Breast epithelium (tissue), 4 donors: ENCODE data around the gene DCXR. TPM values are rescaled to one million over a fixed set of nuclear protein-coding genes. Genes with fewer than 3 reads are reported as not detected.

Source experiments
- DNase-seq, 2 donors: peaks; one replicate each; pipeline ENCODE4 v3.0.0-alpha.2; 2019; ENCODE audit warnings: low spot score in 2 of 2
- H3K27ac ChIP-seq, 2 donors: fragments of 200-600 bp; sonication (generic) in 1 of 2; one replicate each; pipeline ENCODE4 v1.5.1; 2016 to 2019; ENCODE audit warnings: mild to moderate bottlenecking in 1 of 2
- H3K27me3 ChIP-seq, 2 donors: fragments of 200-600 bp; sonication (generic) in 1 of 2; one replicate each; pipeline versions ENCODE4 v1.5.1 to v1.6.0; 2017 to 2019; ENCODE audit warnings: control low read depth in 1 of 2, mild to moderate bottlenecking in 1 of 2
- H3K36me3 ChIP-seq: fragments of 200-600 bp; one replicate; pipeline ENCODE4 v1.5.1; 2019
- H3K4me1 ChIP-seq, 2 donors: fragments of 200-600 bp; sonication (generic); one replicate each; pipeline ENCODE4 v1.5.1; 2016 to 2019; ENCODE audit warnings: control low read depth in 1 of 2
- H3K4me3 ChIP-seq, 3 donors: fragments of 200-600 bp; sonication (generic); 1 replicate in 2 of 3; 2 replicates in 1 of 3; pipeline ENCODE4 v1.5.1; 2016 to 2019; ENCODE audit warnings: mild to moderate bottlenecking in 3 of 3, moderate library complexity in 2 of 3
- H3K9me3 ChIP-seq, 2 donors: fragments of 200-600 bp; sonication (generic) in 1 of 2; one replicate each; pipeline ENCODE4 v1.5.1; 2016 to 2019; ENCODE audit warnings: control low read depth in 1 of 2
- CTCF ChIP-seq, 3 donors: fragments of 450-650 bp; IDR thresholded peaks; one replicate each; pipeline ENCODE4 v1.5.1; 2016 to 2017; ENCODE audit warnings: antibody characterized with exemption in 3 of 3, mild to moderate bottlenecking in 3 of 3, moderate library complexity in 3 of 3
- POLR2A ChIP-seq: fragments of 450-650 bp; IDR thresholded peaks from one replicate; pipeline ENCODE4 v1.6.1; 2016; ENCODE audit warnings: antibody characterized with exemption, mild to moderate bottlenecking, moderate library complexity
- POLR2AphosphoS5 ChIP-seq, 3 donors: sonication (generic); formaldehyde crosslinking; IDR thresholded peaks; one replicate each; pipeline ENCODE4 v1.6.1; 2017; ENCODE audit warnings: antibody characterized with exemption in 3 of 3
- intact Hi-C: fragments of 100-400 bp; cut with DNase I; formaldehyde crosslinking; loops from one replicate; pipeline ENCODE4 v1.15.1; 2023; ENCODE audit warnings: low total_unique reads
- total RNA-seq, 3 donors: library from RNA; depleted of rRNA; stranded (reverse); fragments of >200 nt; gene quantifications; one replicate each; pipeline ENCODE4 v1.1.0, GENCODE V29; 2016

DCXR gene
- total RNA-seq, 3 donors from 2014 or later: 202 to 484 (median 228) TPM

DNA sequence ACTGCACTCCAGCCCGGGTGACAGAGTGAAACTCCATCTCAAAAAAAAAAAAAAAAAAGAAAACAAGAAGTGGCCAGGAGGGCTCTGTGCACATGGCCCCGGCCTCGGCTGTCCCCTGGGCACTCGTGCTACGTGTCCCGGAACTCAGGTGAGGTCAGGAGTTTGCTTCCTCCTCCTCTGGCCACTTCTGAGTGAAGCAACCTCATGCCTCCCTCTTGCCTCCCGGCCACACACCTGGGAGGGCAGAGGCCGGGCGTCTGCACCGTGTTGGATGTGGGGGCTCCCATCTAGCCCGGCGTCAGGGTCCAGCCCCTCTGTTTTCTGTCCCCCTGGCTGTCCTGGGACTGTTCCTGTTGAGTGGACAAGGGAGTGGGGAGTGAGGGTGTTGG, 37.9 kb downstream of the DCXR start:
- H3K9me3 ChIP-seq: no peaks in the 10 kb centered on the region
- peaks cover 4 to 8% of the 10 kb centered on the region in 2 donors for H3K4me1 ChIP-seq
- no peak for DNase-seq
- H3K36me3 ChIP-seq: no peaks in the 10 kb centered on the region
- H3K4me3 ChIP-seq: no peak overlapping the region
- intact Hi-C loops: no loop called here
- no peaks in the 10 kb centered on the region for H3K27me3 ChIP-seq
- H3K27ac ChIP-seq: no peak overlapping the region
- no peak for TF ChIP-seq POLR2AphosphoS5 (IDR thresholded peaks at IDR 0.05)
- no peak for TF ChIP-seq POLR2A
- no peak for TF ChIP-seq CTCF (IDR thresholded peaks at IDR 0.05)

DNA sequence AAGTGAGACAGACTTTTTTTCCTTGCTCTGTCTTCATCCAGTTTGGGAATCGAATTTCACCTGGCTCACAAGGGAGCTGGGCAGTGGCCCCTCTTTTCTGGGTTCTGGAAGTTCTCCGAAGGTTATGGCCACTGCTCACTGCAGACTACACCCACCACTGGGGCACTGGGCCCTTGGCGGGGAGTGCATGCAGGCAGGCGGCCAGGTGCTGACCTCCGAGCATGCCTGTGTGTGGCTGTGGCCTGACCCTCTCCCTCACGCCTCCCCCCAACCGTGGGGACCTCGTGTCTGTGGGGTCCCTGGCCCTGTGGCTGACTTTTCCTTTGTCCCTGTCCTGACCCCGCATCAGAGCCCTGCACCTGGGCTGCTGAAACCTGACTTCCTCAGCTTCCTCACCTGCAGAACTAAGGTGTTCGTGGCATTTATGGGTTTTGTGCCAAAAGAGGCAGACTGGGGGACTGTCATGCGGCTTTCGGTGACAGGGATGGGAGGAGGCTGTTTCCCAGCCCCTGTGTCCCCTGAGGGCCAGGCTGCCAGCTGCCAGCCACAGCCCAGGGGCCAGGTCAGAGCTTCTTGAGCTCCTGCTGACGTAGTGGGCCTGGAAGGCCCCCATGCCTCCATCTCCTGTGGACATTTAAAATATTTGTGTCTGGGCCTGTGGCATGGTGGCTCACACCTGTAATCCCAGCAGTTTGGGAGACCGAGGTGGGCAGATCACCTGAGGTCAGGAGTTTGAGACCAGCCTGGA, 38.6 kb downstream of the DCXR start:
- no peaks in the 10 kb centered on the region for H3K36me3 ChIP-seq
- no peak for DNase-seq
- H3K9me3 ChIP-seq: no peaks in the 10 kb centered on the region
- H3K27ac ChIP-seq: no peak overlapping the region
- no peaks in the 10 kb centered on the region for H3K27me3 ChIP-seq
- H3K4me1 ChIP-seq: peaks cover 4 to 8% of the 10 kb centered on the region in 2 donors
- no peak for TF ChIP-seq POLR2AphosphoS5 (IDR thresholded peaks at IDR 0.05)
- no peak for TF ChIP-seq CTCF (IDR thresholded peaks at IDR 0.05)
- no peak for TF ChIP-seq POLR2A
- H3K4me3 ChIP-seq: no peak overlapping the region
- intact Hi-C loops: no loop called here

DNA sequence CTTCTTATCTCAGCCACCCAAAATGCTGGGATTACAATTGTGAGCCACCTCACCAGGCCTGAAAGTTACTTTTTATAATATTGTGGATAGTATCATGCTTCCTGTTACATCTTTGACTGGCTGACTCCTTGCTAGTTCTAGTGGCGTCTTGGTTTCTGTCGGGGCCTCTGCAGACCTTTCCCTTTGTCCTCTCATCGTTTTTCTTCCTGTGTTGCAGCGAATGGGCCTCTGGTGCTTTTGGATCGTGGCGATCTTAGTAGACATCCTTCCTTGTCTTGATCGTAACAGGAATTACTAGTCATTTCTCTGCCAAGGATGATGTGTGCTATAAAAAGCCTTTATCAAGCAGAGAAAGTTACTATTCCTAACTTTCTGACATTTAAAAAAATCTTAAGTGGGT, 39.3 kb downstream of the DCXR start:
- DNase-seq: no peak
- TF ChIP-seq POLR2AphosphoS5 (IDR thresholded peaks at IDR 0.05) (no peak), CTCF (IDR thresholded peaks at IDR 0.05) (no peak), POLR2A (no peak)
- no peak overlapping the region for H3K4me3 ChIP-seq
- H3K27ac ChIP-seq: no peak overlapping the region
- intact Hi-C loops: no loop called here
- H3K27me3 ChIP-seq: no peaks in the 10 kb centered on the region
- H3K4me1 ChIP-seq: peaks cover under 1 to 4% of the 10 kb centered on the region in 2 donors
- H3K9me3 ChIP-seq: no peaks in the 10 kb centered on the region
- H3K36me3 ChIP-seq: no peaks in the 10 kb centered on the region

GRCh38 chr17:81996757-81997441, 40.6 kb downstream of the DCXR start:
- no peak overlapping the region for H3K27ac ChIP-seq
- TF ChIP-seq CTCF (IDR thresholded peaks at IDR 0.05): no peak
- no peak for TF ChIP-seq POLR2A
- intact Hi-C loops: no loop called here
- no peaks in the 10 kb centered on the region for H3K9me3 ChIP-seq
- peaks cover 0 to 4% of the 10 kb centered on the region in 2 donors for H3K4me1 ChIP-seq
- no peak for DNase-seq
- H3K27me3 ChIP-seq: no peaks in the 10 kb centered on the region
- H3K4me3 ChIP-seq: no peak overlapping the region
- no peaks in the 10 kb centered on the region for H3K36me3 ChIP-seq

DNA sequence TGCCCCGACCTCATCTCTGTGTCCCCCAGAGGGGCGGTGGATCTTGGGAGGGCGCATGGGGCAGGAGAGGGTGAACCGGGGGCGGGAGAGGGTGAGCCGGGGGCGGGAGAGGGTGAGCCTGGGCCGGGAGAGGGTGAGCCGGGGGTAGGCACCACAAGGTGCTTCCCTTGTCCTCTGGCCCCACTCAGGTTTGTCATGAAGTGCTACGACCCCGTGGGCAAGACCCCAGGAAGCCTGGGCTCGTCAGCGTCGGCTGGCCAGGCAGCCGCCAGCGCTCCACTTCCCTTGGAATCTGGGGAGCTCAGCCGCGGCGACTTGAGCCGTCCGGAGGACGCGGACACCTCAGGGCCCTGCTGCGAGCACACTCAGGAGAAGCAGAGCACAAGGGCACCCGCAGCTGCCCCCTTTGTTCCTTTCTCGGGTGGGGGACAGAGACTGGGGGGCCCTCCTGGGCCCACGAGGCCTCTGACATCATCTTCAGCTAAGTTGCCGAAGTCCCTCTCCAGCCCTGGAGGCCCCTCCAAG, 41.2 kb downstream of the DCXR start:
- H3K4me3 ChIP-seq: no peak overlapping the region
- H3K36me3 ChIP-seq: no peaks in the 10 kb centered on the region
- peaks cover 0 to 6% of the 10 kb centered on the region in 2 donors for H3K4me1 ChIP-seq
- intact Hi-C loops: no loop called here
- H3K27me3 ChIP-seq: no peaks in the 10 kb centered on the region
- no peaks in the 10 kb centered on the region for H3K9me3 ChIP-seq
- no peak for DNase-seq
- H3K27ac ChIP-seq: no peak overlapping the region
- TF ChIP-seq POLR2A: no peak
- TF ChIP-seq CTCF (IDR thresholded peaks at IDR 0.05): no peak
- no peak for TF ChIP-seq POLR2AphosphoS5 (IDR thresholded peaks at IDR 0.05)
